ENCODE measurements around the gene CENPB. TPM values are rescaled to one million over a fixed set of nuclear protein-coding genes. Genes with fewer than 3 reads are reported as not detected.

Gene CENPB
- total RNA-seq, 3 donors from 2014 or later, result 71.7 to 114 (median 75.0) TPM

- H3K9me3 ChIP-seq, result no peaks in the 10 kb centered on the region
- DNase-seq (no peak), ATAC-seq (no peak)
- H3K4me3 ChIP-seq, result no peak overlapping the region
- peaks cover 23% of the 10 kb centered on the region for H3K4me1 ChIP-seq (ENCODE audit: low read depth)
- no peaks in the 10 kb centered on the region for H3K36me3 ChIP-seq (ENCODE audit: low read depth)
- intact Hi-C loops (cut with DNase I, micrococcal nuclease), result no loop called here
- no peak for TF ChIP-seq CTCF (IDR thresholded peaks at IDR 0.05)
Measured at GRCh38 chr20:3775457-3776108, 11.0 kb downstream of the CENPB start.

- H3K4me1 ChIP-seq (ENCODE audit: low read depth), result peaks cover 10% of the 10 kb centered on the region
- H3K4me3 ChIP-seq, result no peak overlapping the region
- no peak for DNase-seq
- ATAC-seq, result no peak
- no peak for TF ChIP-seq CTCF (IDR thresholded peaks at IDR 0.05)
- no peaks in the 10 kb centered on the region for H3K36me3 ChIP-seq (ENCODE audit: low read depth)
- H3K9me3 ChIP-seq, result no peaks in the 10 kb centered on the region
- intact Hi-C loops (cut with DNase I, micrococcal nuclease), result no loop called here
Measured at GRCh38 chr20:3771552-3772058, 14.9 kb downstream of the CENPB start.

- Histone ChIP-seq H3K4me3 (peak overlapping the region; percentile 37), H3K4me1 (ENCODE audit: low read depth) (peaks cover 14% of the 10 kb centered on the region), H3K9me3 (no peaks in the 10 kb centered on the region), H3K36me3 (ENCODE audit: low read depth) (no peaks in the 10 kb centered on the region)
- peak; percentile 56 for ATAC-seq
- intact Hi-C loops (cut with DNase I, micrococcal nuclease), result no loop called here
- TF ChIP-seq CTCF (IDR thresholded peaks at IDR 0.05), result peak; percentile 19
- peak; percentile 79 to 89 (median 84) for DNase-seq
Measured at GRCh38 chr20:3768342-3769130, 18.0 kb downstream of the CENPB start.

- Histone ChIP-seq H3K36me3 (ENCODE audit: low read depth) (no peaks in the 10 kb centered on the region), H3K9me3 (no peaks in the 10 kb centered on the region), H3K4me3 (peak within 1 kb of the TSS; percentile 37), H3K4me1 (ENCODE audit: low read depth) (peaks cover 14% of the 10 kb centered on the region)
- no peak for TF ChIP-seq CTCF (IDR thresholded peaks at IDR 0.05)
- DNase-seq, result peak; percentile 98 to 100 (median 99)
- intact Hi-C loops (cut with DNase I, micrococcal nuclease), result no loop called here
- ATAC-seq, result peak; percentile 95
Measured at GRCh38 chr20:3767427-3768341, 18.9 kb downstream of the CENPB start, which contains the start of gene ADISSP. TSS of gene ADISSP (minus strand) at chr20:3767753. CDS start at chr20:3760100, 7,653 bp downstream.

- TF ChIP-seq CTCF (IDR thresholded peaks at IDR 0.05), result no peak
- intact Hi-C loops (cut with DNase I, micrococcal nuclease), result no loop called here
- DNase-seq (peak in 1 of 3 donors; percentile 66), ATAC-seq (peak; percentile 12)
- Histone ChIP-seq H3K9me3 (no peaks in the 10 kb centered on the region), H3K4me1 (ENCODE audit: low read depth) (peaks cover 14% of the 10 kb centered on the region), H3K4me3 (no peak overlapping the region), H3K36me3 (ENCODE audit: low read depth) (no peaks in the 10 kb centered on the region)
Measured at GRCh38 chr20:3767110-3767426, 19.5 kb downstream of the CENPB start.
